ENCODE measurements around the gene NECTIN2. TPM values are rescaled to one million over a fixed set of nuclear protein-coding genes. Genes with fewer than 3 reads are reported as not detected.

NECTIN2 gene
- 108 TPM for polyA plus RNA-seq (2013, experiment 1 of 2; ENCODE audit: insufficient read length)
- 97.1 TPM for polyA plus RNA-seq (2013, experiment 2 of 2; ENCODE audit: insufficient read length)

DNA sequence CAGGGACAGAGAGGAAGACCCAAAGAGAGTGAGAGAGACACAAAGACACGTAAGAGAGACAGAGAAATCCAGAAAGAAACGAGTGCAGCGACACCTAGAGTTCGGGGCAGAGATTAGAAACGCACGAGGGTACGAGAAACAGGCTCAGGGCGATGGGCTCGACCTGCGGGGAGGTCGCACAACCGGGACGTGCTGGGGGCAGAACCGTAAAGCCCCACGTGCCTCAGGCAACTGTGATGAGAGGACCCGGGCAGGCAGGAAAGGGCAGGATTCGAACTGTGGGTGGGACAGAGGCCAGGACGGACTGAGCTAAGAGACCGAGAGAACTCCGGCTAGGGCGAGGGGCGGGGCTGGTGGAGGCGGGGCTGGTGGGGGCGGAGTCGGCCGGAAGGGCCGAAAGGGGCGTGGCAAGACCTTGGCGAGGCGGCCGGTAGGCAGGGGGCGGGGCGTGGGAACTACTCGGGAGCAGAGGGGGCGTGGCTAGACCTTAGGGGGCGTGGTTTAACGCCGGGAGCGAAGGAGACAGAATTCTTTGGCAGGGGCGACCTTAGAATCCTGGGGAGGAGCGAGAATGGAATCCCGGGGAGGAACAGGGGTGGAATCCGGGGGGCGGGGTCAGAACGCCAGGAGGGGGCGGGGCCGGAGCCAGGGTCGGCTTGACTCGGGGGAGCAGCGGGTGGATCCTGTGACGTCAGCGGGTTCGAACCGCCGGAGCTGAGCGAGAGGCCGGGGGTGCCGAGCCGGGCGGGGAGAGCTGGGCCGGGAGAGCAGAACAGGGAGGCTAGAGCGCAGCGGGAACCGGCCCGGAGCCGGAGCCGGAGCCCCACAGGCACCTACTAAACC lies at the start of gene NECTIN2:
Gene NECTIN2, plus strand, starts transcription at position 686 of the 843 bp plus-strand sequence. CDS start 229 bp downstream, outside the sequence.
- peak; percentile 99 for DNase-seq

DNA sequence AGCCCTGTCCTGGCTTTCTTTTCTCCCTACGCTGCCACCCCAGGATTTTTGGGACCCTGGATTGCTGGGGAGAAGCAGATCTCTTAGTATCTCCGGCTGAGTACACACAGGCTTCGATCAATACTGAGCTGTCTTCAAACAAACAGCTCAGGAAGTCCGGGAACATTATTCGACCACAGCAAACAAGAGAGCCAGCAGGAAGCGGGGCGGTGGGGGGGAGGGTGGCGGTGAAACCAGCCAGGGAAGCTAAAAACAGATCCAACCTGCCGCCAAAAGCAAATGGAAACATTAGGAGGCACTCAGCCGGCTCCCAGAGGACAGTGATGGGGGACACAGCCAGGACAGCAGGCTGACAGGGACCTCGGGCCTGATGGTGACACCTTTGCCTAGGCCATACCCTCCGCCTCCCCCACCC lies 49.4 kb upstream of the NECTIN2 start:
- DNase-seq = no peak

DNA sequence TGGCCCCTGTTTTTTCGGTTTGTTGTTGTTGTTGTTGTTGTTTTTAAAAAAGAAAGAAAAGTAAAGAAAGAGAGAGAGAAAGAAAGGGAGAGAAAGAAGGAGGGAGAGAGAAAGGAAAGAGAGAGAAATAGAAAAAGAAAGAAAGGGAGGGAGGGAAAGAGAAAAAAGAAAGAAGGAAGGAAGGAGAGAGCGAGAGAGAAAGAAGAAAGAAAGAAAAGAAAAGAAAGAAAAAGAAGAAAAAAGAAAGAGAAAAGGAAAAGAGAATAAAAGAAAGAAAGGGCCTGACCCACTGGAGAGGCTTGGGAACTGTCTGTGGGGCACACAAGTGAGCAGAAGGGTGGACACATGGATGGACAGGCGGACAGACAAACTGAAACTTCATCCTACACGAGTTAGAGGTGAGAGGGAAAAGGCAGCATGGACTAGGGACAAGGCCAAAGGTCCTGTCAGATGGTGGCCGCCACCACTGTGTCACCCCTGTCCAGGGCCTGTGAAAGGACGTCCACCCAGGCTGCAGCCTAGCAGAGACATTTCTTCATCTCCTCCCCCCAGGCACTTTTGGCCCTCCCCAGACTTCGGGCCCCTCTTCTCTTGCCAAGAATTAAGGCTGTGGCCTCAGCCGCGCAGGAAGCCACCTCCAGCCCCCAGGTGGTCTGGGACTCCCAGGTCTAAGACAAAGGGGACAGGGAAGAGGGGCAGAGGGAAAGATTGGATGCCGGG lies 46.3 kb upstream of the NECTIN2 start:
- no peak for DNase-seq

DNA sequence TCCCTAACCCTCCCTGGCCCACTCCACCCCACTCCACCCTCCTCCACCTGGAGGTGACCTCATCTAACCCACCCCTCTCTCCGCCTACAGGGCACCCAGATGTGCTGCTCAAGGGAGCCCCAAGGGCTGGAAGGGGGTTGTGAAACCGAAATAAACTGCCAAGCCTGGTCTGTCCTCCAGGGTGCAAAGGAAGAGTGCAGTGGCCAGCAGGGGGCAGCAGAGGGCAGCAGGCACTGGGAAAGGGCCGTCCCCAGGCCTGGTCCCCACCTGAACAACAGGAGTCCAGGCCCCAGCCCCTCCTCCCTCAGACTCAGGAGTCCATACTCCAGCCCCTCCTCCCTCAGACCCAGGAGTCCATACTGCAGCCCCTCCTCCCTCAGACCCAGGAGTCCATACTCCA lies 45.6 kb upstream of the NECTIN2 start:
- DNase-seq = peak; percentile 70

DNA sequence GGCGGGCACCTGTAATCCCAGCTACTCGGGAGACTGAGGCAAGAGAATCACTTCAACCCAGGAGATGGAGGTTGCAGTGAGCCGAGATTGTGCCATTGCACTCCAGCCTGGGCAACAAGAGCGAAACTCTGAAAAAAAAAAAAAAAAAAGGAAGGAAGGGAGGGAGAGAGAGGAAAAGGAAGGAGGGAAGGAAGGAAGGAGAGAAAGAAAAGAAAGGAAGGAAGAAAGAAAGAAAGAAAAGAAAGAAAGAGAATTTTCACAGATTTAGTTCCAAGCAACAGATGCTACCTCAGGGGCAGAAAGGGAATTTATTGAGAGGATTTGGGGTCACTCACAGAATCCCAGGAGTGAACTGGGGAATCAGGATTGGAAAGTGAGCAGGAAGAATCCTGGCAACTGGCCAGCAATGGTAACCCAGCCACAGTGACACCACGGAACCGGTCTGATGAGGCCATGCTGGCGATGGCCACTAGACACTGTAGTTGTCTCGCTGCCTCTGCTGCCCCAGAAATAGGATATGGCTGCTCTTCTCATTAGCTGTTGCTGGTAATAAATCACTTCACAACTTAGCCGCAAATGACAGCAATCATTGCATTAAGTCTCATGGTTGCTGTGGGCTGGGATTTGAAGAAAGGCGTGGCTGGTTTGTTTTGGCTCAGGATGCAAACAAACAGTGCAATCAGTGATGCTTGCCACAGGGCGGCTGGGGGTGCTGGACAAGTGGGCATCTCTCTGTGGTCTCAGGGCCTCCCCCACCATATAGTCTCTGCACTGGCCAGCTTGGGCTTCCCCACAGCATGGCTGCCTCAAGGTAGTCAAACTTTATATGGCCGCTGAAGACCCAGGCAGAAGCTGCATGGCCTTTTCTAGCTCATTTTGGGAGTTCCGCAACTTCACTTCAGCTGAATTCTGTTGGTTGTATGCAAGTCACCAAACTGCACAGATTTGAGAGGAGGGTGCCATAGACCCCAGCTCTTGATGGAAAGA lies 42.4 kb upstream of the NECTIN2 start:
- no peak for DNase-seq

DNA sequence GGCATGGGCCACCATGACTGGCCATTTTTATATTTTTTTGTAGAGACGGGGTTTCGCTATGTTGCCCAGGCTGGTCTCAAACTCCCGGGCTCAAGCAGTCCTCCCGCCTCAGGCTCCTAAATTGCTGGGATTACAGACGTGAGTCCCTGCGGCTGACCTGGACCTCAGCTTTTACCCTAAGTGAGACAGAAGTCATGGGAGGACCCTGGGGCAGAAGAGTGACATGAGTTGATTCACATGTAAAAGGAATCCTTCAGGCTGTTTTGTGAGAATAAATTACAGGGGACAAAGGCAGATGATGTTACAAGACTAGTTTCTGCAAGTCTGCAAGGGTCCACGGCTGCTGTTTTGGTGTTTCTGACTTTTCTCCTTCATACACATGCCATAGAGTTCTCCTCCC lies 39.8 kb upstream of the NECTIN2 start:
- no peak for DNase-seq

DNA sequence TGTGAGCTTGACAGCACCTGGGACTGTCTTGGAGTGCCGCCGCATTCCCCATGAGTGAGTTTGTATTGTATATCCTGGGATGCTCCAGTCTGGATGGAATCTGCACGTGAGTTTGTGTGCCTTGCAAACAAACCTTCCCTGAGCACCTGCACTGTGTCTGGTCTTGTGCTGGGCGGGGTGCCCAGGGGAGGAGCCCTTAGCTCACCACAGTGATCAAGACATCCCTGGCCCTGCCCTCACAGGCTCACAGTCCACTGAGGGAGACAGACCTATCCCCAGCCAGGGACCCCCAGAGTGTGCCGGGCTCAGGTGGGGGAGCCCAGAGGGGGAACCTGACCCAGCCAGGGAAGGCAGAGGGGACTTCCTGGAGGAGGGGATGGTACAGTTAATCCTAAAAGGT lies 38.9 kb upstream of the NECTIN2 start:
- no peak for DNase-seq

DNA sequence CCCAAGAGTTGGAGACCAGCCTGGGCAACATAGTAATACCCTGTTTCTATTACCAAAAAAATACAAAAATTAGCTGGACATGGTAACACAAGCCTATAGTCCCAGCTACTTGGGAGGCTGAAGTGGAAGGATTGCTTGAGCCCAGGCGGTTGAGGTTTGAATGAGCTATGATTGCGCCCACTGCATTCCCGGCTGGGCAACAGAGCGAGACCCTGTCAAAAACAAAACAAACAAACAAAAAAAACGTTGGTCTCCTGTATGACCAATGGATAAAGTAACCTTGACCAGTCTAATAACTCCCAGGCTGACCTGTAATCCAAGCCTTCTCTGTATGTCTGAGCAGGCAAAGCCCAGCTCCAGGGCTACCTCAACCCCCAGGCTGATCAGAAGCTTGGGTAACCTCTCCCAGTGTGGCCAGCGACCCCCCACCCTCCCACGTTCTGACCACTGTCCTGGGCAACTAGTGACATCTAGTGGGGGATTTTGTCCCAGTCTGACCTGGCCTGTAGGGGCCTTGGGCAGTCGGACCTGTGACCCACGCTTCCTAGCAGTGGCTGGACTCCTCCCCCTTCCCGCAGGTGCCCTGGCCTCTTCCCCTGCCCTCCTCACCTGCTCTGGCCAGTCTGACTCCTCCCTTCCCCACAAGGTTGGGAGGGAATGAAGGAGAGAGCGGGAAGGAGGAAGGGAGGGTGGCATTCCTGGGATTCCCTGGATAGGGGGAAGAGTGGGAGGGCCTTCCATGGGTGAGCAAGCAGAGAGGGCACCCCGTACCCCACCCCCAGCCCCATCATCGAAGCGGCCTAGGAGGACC lies 38.2 kb upstream of the NECTIN2 start:
- DNase-seq = peak; percentile 57

DNA sequence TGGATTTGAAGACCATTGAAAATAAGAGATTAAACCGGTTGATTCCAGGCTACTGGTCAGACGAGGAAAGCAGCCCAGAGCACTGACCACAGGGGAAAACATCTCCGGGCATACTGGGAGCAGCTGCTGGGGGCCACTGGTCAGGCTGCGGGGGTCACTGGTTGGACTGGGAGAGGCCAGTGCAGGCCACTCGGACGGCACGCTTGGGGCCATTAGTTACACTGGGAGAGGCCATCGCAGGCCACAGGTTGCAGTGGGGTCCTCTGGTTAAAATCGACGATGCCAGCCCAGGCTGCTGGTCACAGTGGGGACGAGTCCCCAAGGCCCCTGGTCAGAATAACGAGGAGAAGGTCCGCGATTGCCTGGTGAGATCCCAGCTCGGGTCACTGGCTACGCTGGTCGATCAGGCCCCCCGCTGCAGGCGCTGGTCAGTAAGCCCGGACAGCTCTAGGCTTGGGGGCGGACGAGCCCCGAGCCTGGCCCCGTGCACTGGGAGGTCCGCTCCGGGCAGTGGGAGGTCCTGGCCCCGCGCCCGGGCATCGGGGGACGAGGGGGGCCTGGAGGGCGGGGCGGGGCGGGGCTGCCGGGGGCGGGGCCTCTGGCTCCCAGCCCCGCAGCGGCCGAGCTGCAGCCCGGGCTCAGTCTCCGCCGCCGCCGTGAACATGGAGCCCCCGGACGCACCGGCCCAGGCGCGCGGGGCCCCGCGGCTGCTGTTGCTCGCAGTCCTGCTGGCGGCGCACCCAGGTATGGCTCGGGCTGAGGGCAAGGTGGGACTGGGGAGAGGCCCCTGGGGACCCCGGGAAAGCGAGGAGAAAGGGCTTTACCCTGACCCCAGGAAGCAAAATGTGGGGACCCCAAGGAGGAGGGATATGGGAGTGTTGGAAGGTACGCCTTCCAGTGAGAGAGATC lies 37.4 kb upstream of the NECTIN2 start, which contains the start of gene BCAM:
Gene BCAM, plus strand, starts transcription at position 641 of the 909 bp plus-strand sequence. Its CDS starts 22 bp downstream, at position 663.
- peak; percentile 77 for DNase-seq

DNA sequence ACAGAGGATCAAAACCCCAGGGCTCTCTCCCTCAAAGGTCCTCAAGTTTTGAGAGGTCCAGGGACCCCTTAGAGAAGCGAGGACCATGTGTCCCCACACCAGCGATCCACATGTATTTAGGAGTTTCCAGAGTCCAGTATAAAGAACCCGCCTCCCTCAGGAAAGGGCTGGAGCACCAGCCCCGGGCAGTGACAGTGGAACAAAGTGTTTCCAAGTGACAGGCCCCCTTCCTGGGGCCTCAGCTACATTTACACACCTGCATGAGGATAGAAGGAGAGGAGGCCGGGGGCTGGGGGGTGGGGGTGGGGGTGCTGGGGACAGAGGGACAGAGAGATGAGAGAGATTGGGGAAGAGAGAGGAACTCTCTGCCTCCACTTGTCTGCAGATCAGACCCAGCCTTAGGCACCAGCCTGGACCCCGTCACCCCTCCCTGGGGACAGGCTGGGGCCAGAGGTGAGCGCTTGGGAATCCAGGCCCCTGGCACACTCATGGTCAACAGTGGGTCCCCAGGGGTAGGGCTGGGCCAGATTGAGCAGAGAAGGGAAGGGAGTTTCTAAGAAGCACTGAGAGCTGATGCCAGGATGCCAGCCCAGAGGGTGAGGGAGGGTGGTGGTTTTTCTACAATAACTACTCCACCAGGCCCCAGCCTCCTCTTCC lies 36.4 kb upstream of the NECTIN2 start:
- DNase-seq = no peak

DNA sequence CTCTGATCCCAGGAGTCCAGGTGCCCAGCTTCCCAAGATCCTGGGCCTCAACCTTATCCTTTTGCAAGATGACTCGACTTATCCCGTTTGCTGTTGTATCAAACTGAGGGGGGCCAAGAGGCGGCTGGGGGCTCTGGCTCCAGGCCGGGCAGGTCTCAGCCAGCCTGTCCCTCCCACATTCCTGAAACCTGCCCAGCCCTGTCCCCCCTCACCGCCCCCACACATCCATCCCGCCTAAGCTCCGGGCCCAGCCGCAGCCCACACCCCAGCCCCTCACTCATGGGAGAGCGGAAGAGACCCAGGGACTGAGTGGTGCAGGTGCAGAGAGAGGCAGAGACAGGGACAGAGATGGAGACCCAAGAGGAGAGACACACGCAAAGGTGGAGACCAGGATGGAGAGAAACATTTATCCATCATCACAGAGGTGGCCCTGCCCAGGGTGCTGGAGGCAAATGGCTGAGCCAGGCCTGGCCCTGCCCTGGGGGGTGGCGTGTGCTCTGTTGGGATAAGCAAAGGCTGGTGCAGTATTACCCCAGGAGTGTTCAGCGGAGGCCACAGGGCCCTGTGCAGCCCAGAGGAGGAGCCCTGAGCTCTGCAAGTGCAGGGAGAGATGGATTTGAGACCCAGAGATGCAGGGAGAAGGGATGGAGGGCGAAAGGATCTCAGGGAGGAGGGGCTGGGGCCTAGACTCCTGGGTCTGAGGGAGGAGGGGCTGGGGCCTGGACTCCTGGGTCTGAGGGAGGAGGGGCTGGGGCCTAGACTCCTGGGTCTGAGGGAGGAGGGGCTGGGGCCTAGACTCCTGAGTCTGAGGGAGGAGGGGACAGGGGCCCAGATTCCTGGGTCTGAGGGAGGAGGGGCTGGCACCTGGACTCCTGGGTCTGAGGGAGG lies 35.6 kb upstream of the NECTIN2 start:
- no peak for DNase-seq

DNA sequence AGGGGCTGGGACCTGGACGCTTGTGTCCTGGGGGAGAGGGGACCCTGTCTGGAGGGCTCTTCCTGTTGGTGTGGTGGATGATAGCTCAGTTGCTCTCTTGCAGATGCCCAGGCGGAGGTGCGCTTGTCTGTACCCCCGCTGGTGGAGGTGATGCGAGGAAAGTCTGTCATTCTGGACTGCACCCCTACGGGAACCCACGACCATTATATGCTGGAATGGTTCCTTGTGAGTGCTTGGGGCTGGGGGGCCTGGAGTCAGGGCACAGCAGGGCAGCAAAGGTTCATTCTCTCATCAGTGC lies 35.0 kb upstream of the NECTIN2 start:
- DNase-seq = no peak

DNA sequence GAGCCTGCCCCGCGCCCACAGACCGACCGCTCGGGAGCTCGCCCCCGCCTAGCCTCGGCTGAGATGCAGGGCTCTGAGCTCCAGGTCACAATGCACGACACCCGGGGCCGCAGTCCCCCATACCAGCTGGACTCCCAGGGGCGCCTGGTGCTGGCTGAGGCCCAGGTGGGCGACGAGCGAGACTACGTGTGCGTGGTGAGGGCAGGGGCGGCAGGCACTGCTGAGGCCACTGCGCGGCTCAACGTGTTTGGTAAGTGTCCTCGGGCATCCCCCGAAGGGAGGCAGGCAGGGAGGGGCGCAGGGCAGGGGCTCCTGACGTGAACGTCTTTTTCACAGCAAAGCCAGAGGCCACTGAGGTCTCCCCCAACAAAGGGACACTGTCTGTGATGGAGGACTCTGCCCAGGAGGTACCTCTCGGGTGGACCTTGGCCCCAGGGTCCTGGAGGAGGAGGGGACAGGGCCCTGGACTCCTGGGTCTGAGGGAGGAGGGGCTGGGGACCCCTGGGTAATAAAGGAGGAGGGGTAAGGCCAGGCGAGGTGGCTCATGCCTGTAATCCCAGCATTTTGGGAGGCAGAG lies 33.9 kb upstream of the NECTIN2 start:
- DNase-seq = no peak

DNA sequence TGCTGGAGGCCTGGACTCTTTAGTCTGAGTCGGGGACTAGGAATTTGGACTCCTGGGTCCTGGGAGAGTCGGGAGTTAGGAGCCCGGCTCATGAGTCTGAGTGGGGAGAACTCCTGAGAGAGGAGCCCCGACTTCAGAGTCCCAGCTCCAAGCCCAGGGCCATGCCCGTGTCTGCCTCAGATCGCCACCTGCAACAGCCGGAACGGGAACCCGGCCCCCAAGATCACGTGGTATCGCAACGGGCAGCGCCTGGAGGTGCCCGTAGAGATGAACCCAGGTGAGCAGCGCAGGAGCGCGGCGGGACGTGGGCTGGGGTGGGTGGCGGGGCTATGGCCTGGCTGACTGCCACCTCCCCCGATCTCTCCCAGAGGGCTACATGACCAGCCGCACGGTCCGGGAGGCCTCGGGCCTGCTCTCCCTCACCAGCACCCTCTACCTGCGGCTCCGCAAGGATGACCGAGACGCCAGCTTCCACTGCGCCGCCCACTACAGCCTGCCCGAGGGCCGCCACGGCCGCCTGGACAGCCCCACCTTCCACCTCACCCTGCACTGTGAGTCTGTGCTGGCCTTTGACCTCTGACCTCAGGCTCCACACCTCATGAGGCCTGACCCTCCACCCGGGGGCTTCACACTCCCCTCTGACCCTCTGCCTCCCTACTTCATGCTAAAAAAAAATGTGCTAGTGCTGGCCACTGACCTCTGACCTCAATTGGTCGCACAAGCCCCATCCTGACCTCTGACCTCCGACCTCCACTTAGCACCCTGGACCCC lies 32.8 kb upstream of the NECTIN2 start:
- DNase-seq = no peak

DNA sequence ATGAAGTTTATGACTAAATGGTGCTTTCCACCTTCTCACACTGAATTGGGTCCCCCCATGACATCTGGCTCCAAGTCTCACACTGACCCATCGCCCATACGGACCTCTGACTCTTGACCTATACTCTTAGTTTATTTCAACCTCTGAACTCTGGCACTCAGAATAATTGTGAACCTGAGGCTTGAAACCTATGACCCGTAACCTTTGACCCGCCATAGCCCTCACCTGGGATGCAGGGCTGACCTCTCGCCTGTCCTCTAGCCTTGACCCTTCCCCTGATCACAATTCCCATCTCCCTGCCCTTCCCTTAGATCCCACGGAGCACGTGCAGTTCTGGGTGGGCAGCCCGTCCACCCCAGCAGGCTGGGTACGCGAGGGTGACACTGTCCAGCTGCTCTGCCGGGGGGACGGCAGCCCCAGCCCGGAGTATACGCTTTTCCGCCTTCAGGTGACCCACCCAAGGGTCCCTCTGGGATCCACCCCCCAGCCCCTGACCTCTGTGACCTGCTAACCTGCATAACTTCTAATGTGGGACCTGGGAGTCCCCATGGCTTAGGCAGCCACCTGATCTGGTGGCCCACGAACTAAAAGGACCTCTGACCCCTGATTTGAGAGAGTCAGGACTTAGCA lies 32.1 kb upstream of the NECTIN2 start:
- DNase-seq = no peak

DNA sequence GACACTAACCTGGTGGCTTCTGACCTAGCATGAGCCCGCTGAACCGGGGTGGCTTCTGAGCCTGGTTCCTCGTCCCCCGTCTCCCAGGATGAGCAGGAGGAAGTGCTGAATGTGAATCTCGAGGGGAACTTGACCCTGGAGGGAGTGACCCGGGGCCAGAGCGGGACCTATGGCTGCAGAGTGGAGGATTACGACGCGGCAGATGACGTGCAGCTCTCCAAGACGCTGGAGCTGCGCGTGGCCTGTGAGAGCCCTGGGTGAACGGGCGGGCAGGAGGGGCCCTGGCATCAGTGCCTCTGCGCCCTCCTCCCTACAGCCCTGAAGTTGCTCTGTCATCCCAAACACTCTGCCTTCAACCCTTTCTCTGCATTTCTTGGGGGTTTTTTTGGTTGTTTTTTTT lies 31.6 kb upstream of the NECTIN2 start:
- DNase-seq = no peak

DNA sequence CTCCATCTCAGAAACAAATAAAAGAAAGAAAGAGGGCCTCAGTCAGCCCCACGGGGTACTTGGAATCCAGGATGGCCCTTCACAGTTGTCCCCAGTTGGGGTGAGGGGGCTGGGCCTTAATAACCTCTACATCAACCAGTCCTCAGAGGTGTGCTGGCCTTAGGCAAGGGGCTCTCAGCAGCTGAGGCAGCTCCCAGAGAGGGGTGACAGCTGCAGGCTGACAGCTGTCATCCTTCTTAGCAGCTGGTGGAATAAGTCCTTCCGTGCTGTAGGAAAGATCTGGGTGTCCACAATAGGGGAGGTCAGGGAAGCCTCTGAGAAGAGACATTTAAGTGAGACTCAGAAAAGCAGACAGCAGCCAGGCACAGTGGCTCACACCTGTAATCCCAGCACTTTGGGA lies 29.8 kb upstream of the NECTIN2 start:
- DNase-seq = no peak
